ENCODE data around the gene STAT5A. TPM values are rescaled to one million over a fixed set of nuclear protein-coding genes. Genes with fewer than 3 reads are reported as not detected.
"Not testable (repeated sequence)": the region's sequence is repeated elsewhere in the genome, so short reads cannot be mapped to it uniquely, and the experiment has no call there.

STAT5A gene
- polyA plus RNA-seq, 1 donor from 2014 or later: 0.28 TPM

DNA sequence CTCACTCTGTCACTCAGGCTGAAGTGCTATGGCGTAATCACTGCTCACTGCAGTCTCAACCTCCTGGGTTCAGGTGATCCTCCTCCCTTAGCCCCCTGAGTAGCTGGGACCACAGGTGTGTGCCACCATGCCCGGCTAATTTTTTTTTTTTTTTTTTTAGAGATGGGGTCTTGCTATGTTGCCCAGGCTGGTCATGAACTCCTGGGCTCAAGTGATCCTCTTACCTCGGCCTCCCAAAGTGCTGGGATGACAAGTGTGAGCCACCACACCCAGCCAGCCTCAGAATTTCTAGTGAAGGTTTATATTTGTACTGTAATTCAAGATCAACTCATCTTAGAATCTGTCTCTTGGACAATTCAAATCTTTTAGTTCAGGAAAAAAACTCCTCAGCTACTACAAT is 44.2 kb upstream of the STAT5A start:
- not testable (repeated sequence) for H4K20me1 ChIP-seq (ENCODE audit: insufficient read depth); H2AFZ ChIP-seq (ENCODE audit: low read depth, low read length); H3K4me3 ChIP-seq (ENCODE audit: low read length); H3K27me3 ChIP-seq (ENCODE audit: insufficient read depth, low read depth, low read length); H3K27ac ChIP-seq (ENCODE audit: low read length); H3K9me2 ChIP-seq (ENCODE audit: insufficient read depth, low read length); H3F3A ChIP-seq (ENCODE audit: insufficient read depth, low read length, poor library complexity, severe bottlenecking); H3K4me2 ChIP-seq (ENCODE audit: low read length); H3K9ac ChIP-seq (ENCODE audit: low read length); H3K36me3 ChIP-seq (ENCODE audit: insufficient read depth, low read length); H3K9me3 ChIP-seq (ENCODE audit: low read length)
- H3K79me2 ChIP-seq (replicated peaks; ENCODE audit: insufficient read depth, low read length): peaks cover 19% of the 10 kb centered on the region

DNA sequence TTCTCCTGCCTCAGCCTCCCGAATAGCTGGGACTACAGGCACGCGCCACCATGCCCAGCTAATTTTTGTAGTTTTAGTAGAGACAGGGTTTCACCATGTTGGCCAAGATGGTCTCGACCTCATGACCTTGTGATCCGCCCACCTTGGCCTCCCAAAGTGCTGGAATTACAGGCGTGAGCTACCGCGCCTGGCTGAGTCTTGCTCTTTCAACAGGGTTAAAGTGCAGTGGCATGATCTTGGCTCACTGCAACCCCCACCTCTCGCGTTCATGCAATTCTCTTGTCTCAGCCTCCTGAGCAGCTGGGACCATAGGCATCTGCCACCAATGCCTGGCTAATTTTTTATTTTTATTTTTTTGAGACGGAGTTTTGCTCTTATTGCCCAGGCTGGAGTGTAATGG is 43.1 kb upstream of the STAT5A start:
- not testable (repeated sequence) for H4K20me1 ChIP-seq (ENCODE audit: insufficient read depth); H3F3A ChIP-seq (ENCODE audit: insufficient read depth, low read length, poor library complexity, severe bottlenecking); H3K9me2 ChIP-seq (ENCODE audit: insufficient read depth, low read length); H3K27ac ChIP-seq (ENCODE audit: low read length); H3K4me2 ChIP-seq (ENCODE audit: low read length); H3K27me3 ChIP-seq (ENCODE audit: insufficient read depth, low read depth, low read length); H3K4me3 ChIP-seq (ENCODE audit: low read length); H3K9ac ChIP-seq (ENCODE audit: low read length); H3K36me3 ChIP-seq (ENCODE audit: insufficient read depth, low read length); H3K9me3 ChIP-seq (ENCODE audit: low read length); H2AFZ ChIP-seq (ENCODE audit: low read depth, low read length)
- H3K79me2 ChIP-seq (replicated peaks; ENCODE audit: insufficient read depth, low read length): peaks cover 22% of the 10 kb centered on the region

DNA sequence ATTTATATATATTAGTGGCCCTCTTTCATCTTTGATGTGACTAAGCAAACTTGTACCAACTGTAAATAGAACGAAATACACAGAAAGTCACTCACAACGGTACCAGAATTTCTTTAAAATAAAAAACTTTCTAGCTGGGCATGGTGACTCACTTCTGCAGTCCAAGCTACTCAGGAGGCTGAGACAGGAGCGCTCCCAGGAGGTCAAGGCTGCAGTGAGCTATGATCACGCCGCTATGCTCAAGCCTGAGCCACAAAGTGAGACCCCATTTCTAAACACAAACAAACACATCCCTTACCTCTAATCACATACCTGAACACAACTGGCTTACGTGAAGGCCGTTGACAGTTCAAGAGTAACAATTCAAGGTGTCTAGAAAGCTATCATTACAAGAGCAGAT is 41.8 kb upstream of the STAT5A start:
- Histone ChIP-seq H3K9me2 (ENCODE audit: insufficient read depth, low read length) (no peaks in the 10 kb centered on the region), H3K79me2 (replicated peaks; ENCODE audit: insufficient read depth, low read length) (peaks cover 29% of the 10 kb centered on the region), H3K27me3 (ENCODE audit: insufficient read depth, low read depth, low read length) (no peaks in the 10 kb centered on the region), H3K9ac (ENCODE audit: low read length) (no peak overlapping the region), H3K27ac (ENCODE audit: low read length) (no peak overlapping the region), H4K20me1 (ENCODE audit: insufficient read depth) (no peaks in the 10 kb centered on the region), H2AFZ (ENCODE audit: low read depth, low read length) (no peak overlapping the region), H3K9me3 (ENCODE audit: low read length) (no peaks in the 10 kb centered on the region), H3K36me3 (ENCODE audit: insufficient read depth, low read length) (no peaks in the 10 kb centered on the region), H3K4me2 (ENCODE audit: low read length) (no peak overlapping the region), H3K4me3 (ENCODE audit: low read length) (no peak overlapping the region), H3F3A (ENCODE audit: insufficient read depth, low read length, poor library complexity, severe bottlenecking) (no peaks in the 10 kb centered on the region)
- TF ChIP-seq RAD21 (conservative IDR thresholded peaks at IDR 0.05) (no peak), TAF1 (IDR thresholded peaks at IDR 0.05; ENCODE audit: low read depth) (no peak), EP300 (conservative IDR thresholded peaks at IDR 0.05; ENCODE audit: poor library complexity, severe bottlenecking) (no peak), SMC3 (conservative IDR thresholded peaks at IDR 0.05; ENCODE audit: poor library complexity) (no peak), POLR2AphosphoS5 (IDR thresholded peaks at IDR 0.05) (no peak), EZH2 (IDR thresholded peaks at IDR 0.05; ENCODE audit: borderline replicate concordance, insufficient read depth, low read length, poor library complexity, severe bottlenecking) (no peak), MXI1 (conservative IDR thresholded peaks at IDR 0.05; ENCODE audit: poor library complexity, severe bottlenecking) (no peak)
- TF ChIP-seq, protein P1, sequence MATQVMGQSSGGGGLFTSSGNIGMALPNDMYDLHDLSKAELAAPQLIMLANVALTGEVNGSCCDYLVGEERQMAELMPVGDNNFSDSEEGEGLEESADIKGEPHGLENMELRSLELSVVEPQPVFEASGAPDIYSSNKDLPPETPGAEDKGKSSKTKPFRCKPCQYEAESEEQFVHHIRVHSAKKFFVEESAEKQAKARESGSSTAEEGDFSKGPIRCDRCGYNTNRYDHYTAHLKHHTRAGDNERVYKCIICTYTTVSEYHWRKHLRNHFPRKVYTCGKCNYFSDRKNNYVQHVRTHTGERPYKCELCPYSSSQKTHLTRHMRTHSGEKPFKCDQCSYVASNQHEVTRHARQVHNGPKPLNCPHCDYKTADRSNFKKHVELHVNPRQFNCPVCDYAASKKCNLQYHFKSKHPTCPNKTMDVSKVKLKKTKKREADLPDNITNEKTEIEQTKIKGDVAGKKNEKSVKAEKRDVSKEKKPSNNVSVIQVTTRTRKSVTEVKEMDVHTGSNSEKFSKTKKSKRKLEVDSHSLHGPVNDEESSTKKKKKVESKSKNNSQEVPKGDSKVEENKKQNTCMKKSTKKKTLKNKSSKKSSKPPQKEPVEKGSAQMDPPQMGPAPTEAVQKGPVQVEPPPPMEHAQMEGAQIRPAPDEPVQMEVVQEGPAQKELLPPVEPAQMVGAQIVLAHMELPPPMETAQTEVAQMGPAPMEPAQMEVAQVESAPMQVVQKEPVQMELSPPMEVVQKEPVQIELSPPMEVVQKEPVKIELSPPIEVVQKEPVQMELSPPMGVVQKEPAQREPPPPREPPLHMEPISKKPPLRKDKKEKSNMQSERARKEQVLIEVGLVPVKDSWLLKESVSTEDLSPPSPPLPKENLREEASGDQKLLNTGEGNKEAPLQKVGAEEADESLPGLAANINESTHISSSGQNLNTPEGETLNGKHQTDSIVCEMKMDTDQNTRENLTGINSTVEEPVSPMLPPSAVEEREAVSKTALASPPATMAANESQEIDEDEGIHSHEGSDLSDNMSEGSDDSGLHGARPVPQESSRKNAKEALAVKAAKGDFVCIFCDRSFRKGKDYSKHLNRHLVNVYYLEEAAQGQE (IDR thresholded peaks at IDR 0.05; ENCODE audit: borderline replicate concordance): no peak
- TF ChIP-seq, protein P2, sequence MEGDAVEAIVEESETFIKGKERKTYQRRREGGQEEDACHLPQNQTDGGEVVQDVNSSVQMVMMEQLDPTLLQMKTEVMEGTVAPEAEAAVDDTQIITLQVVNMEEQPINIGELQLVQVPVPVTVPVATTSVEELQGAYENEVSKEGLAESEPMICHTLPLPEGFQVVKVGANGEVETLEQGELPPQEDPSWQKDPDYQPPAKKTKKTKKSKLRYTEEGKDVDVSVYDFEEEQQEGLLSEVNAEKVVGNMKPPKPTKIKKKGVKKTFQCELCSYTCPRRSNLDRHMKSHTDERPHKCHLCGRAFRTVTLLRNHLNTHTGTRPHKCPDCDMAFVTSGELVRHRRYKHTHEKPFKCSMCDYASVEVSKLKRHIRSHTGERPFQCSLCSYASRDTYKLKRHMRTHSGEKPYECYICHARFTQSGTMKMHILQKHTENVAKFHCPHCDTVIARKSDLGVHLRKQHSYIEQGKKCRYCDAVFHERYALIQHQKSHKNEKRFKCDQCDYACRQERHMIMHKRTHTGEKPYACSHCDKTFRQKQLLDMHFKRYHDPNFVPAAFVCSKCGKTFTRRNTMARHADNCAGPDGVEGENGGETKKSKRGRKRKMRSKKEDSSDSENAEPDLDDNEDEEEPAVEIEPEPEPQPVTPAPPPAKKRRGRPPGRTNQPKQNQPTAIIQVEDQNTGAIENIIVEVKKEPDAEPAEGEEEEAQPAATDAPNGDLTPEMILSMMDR (IDR thresholded peaks at IDR 0.05; ENCODE audit: poor library complexity, severe bottlenecking): no peak
